ENCODE results near the gene MEOX2. TPM values are rescaled to one million over a fixed set of nuclear protein-coding genes. Genes with fewer than 3 reads are reported as not detected.

The MEOX2 gene
- total RNA-seq, 4 donors from 2014 or later, result 0.64 to 1.6 TPM; not detected in 2

DNA sequence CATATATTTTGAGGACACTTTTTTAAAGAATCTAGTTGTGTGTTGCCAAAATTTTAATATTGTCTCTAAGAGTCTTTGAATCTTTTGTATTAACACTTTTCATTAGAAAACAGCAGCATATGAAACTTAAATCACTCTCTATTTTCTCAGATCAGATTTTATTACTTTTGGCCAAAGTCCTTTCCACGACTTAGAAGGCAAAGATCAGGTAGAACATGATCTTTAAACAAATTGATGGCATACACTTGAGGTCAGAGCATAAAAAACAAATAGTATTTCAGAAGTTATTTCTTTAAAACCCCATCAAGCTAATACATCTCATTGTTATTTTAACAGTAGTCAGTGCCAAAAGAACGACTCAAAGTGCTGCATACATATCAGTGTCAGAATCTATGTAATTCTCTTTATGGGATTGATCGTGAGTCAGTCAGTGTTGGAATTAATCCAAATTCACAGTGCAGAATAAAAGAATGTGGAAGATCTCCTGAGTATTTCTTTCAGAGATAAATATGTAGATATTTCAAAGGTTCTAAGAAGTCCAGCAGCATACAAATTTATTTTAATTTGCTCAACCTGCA is 115.1 kb downstream of the MEOX2 start:
- intact Hi-C loops (cut with DNase I; ENCODE audit: low total_unique reads), result no loop called here
- no peak for DNase-seq
- 11 to 37% methylated on average over 3 of the region's 3 CpGs for WGBS, 2 donors (ENCODE audit: low coverage in 1 of 2)

DNA sequence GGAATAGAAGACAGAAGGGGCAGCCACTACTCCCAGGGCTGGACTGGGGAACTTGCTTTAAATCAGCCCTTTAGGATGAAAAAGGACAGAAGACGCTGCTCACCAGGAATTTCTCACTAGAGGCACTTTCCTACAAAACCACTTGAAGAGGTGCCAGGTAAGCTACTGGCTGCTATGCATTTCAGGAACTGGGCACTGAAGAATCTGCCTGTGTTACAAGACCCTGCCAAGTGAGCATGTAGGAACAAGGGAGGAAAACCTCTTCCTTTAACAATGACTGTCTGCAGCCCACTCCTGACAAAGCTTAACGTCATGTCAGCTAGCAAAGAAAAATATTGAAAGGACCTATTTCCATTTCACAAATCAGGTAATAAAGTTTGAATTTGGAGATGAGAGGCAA is 118.8 kb downstream of the MEOX2 start:
- intact Hi-C loops (cut with DNase I; ENCODE audit: low total_unique reads), result no loop called here
- Histone ChIP-seq H3K4me1 (peaks cover 0 to 8% (median 0%) of the 10 kb centered on the region in 4 donors), H3K36me3 (no peaks in the 10 kb centered on the region), H3K27ac (no peak overlapping the region), H3K9me3 (no peaks in the 10 kb centered on the region), H3K4me3 (no peak overlapping the region), H3K27me3 (no peaks in the 10 kb centered on the region)
- in situ Hi-C loops (cut with MboI; ENCODE audit: low pct_ligation_motif_present in 1 of 4, low pct_unique_long_range_greater_than_20kb in 1 of 4, low sequenced_read_pairs in 3 of 4), result no loop called here
- no peak for DNase-seq
- 51 to 65% methylated on average over 2 of the region's 2 CpGs for WGBS, 2 donors (ENCODE audit: low coverage in 1 of 2)
- no peak for TF ChIP-seq POLR2AphosphoS5 (IDR thresholded peaks at IDR 0.05)
- no peak for TF ChIP-seq POLR2A (IDR thresholded peaks at IDR 0.05)
- TF ChIP-seq, protein P1, sequence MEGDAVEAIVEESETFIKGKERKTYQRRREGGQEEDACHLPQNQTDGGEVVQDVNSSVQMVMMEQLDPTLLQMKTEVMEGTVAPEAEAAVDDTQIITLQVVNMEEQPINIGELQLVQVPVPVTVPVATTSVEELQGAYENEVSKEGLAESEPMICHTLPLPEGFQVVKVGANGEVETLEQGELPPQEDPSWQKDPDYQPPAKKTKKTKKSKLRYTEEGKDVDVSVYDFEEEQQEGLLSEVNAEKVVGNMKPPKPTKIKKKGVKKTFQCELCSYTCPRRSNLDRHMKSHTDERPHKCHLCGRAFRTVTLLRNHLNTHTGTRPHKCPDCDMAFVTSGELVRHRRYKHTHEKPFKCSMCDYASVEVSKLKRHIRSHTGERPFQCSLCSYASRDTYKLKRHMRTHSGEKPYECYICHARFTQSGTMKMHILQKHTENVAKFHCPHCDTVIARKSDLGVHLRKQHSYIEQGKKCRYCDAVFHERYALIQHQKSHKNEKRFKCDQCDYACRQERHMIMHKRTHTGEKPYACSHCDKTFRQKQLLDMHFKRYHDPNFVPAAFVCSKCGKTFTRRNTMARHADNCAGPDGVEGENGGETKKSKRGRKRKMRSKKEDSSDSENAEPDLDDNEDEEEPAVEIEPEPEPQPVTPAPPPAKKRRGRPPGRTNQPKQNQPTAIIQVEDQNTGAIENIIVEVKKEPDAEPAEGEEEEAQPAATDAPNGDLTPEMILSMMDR (IDR thresholded peaks at IDR 0.05), result no peak
- no peak for TF ChIP-seq EP300 (IDR thresholded peaks at IDR 0.05; ENCODE audit: low read depth)

More for the DNA sequence above, 115.1 kb downstream of the MEOX2 start:
- Histone ChIP-seq H3K4me1 (peaks cover 0 to 8% (median 0%) of the 10 kb centered on the region in 4 donors), H3K9me3 (no peaks in the 10 kb centered on the region), H3K27me3 (no peaks in the 10 kb centered on the region), H3K27ac (no peak overlapping the region), H3K4me3 (no peak overlapping the region), H3K36me3 (no peaks in the 10 kb centered on the region)
- TF ChIP-seq, protein P1 (IDR thresholded peaks at IDR 0.05), result no peak
- TF ChIP-seq EP300 (IDR thresholded peaks at IDR 0.05; ENCODE audit: low read depth) (no peak), POLR2A (IDR thresholded peaks at IDR 0.05) (no peak), POLR2AphosphoS5 (IDR thresholded peaks at IDR 0.05) (no peak)
- in situ Hi-C loops (cut with MboI; ENCODE audit: low pct_ligation_motif_present in 1 of 4, low pct_unique_long_range_greater_than_20kb in 1 of 4, low sequenced_read_pairs in 3 of 4), result no loop called here

DNA sequence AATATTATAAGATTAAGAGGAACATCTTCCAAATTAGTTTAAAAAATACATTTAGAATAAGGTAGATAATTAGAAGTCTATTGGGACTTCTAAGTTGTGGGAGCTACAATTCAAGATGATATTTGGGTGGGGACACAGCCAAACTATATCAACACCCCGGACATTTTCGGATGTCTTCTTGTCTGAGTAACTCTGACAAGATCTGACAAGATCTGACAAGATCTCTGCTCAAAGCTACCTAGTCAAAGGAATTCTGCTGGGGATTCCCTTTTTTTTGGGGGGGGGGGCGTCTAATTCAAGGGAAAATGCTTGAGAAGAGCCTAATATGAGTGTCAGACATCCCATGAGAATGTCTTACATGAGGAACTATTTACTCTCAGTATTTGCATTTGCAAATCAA is 119.4 kb downstream of the MEOX2 start:
- Histone ChIP-seq H3K9me3 (no peaks in the 10 kb centered on the region), H3K27me3 (no peaks in the 10 kb centered on the region), H3K27ac (no peak overlapping the region), H3K4me3 (no peak overlapping the region), H3K36me3 (no peaks in the 10 kb centered on the region), H3K4me1 (peaks cover 0 to 10% (median 2%) of the 10 kb centered on the region in 4 donors)
- in situ Hi-C loops (cut with MboI; ENCODE audit: low pct_ligation_motif_present in 1 of 4, low pct_unique_long_range_greater_than_20kb in 1 of 4, low sequenced_read_pairs in 3 of 4) (no loop called here), intact Hi-C loops (cut with DNase I; ENCODE audit: low total_unique reads) (no loop called here)
- WGBS, 2 donors (ENCODE audit: low coverage in 1 of 2), result 88 to 89% methylated on average over 3 of the region's 3 CpGs
- TF ChIP-seq POLR2A (IDR thresholded peaks at IDR 0.05), result no peak
- no peak for TF ChIP-seq EP300 (IDR thresholded peaks at IDR 0.05; ENCODE audit: low read depth)
- TF ChIP-seq, protein P1 (IDR thresholded peaks at IDR 0.05), result no peak
- no peak for TF ChIP-seq POLR2AphosphoS5 (IDR thresholded peaks at IDR 0.05)
- no peak for DNase-seq

DNA sequence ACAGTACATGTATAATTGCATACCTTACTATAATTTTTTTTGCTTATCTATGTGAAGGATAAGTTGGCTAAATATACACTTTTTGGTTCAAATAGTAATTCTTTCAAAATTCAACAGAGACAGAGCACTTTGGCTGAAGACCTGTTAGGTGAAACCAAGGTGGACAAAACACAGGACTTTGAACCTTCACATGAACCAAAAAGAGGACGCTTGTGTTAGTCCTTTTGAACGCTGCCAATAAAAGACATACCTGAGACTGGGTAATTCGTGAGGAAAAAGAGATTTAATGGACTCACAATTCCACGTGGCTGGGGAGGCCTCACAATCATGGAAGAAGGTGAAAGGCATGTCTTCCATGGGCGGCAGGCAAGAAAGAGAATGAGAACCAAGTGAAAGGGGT is 120.0 kb downstream of the MEOX2 start:
- no peak for DNase-seq
- H3K27me3 ChIP-seq, result no peaks in the 10 kb centered on the region
- peaks cover 0 to 14% (median 4%) of the 10 kb centered on the region in 4 donors for H3K4me1 ChIP-seq
- no peak overlapping the region for H3K4me3 ChIP-seq
- H3K27ac ChIP-seq, result no peak overlapping the region
- H3K9me3 ChIP-seq, result no peaks in the 10 kb centered on the region
- no peaks in the 10 kb centered on the region for H3K36me3 ChIP-seq
- intact Hi-C loops (cut with DNase I; ENCODE audit: low total_unique reads) (no loop called here), in situ Hi-C loops (cut with MboI; ENCODE audit: low pct_ligation_motif_present in 1 of 4, low pct_unique_long_range_greater_than_20kb in 1 of 4, low sequenced_read_pairs in 3 of 4) (no loop called here)
- TF ChIP-seq, protein P1 (IDR thresholded peaks at IDR 0.05), result no peak
- TF ChIP-seq EP300 (IDR thresholded peaks at IDR 0.05; ENCODE audit: low read depth) (no peak), POLR2A (IDR thresholded peaks at IDR 0.05) (no peak), POLR2AphosphoS5 (IDR thresholded peaks at IDR 0.05) (no peak)
- WGBS, 2 donors (ENCODE audit: low coverage in 1 of 2), result 82 to 83% methylated on average over 5 of the region's 5 CpGs

Data from transverse colon (tissue), 4 donors.